WTC11 (cell line): ENCODE results near the gene SMIM12.

ENCODE experiments used
- CREM ChIP-seq: sonication (generic); formaldehyde crosslinking; IDR thresholded peaks from 2 replicates; pipeline ENCODE4 v1.8.1; 2022; ENCODE audit warnings: mild to moderate bottlenecking, missing genetic modification reagents, moderate library complexity
- ELF4 ChIP-seq: sonication (generic); formaldehyde crosslinking; IDR thresholded peaks from 2 replicates; pipeline ENCODE4 v1.8.1; 2022; ENCODE audit warnings: low read depth, mild to moderate bottlenecking, moderate library complexity, missing genetic modification reagents
- MXD4 ChIP-seq: fragments of 250-450 bp; sonication (Bioruptor Pico); IDR thresholded peaks from 2 replicates; pipeline ENCODE4 v1.8.0; 2021; ENCODE audit warnings: mild to moderate bottlenecking, moderate library complexity, borderline replicate concordance
- OVOL2 ChIP-seq: fragments of 250-450 bp; sonication (Bioruptor Pico); IDR thresholded peaks from 2 replicates; pipeline ENCODE4 v1.9.0; 2021; ENCODE audit warnings: mild to moderate bottlenecking, borderline replicate concordance
- ZNF121 ChIP-seq: sonication (generic); formaldehyde crosslinking; IDR thresholded peaks from 2 replicates; pipeline ENCODE4 v1.8.0; 2023; ENCODE audit warnings: missing genetic modification reagents
- ZNF423 ChIP-seq: fragments of 250-450 bp; sonication (Bioruptor Pico); IDR thresholded peaks from 2 replicates; pipeline ENCODE4 v2.1.2; 2022; ENCODE audit warnings: mild to moderate bottlenecking, moderate library complexity
- TF ChIP-seq, protein P1 (sequence below): sonication (generic); formaldehyde crosslinking; IDR thresholded peaks from 2 replicates; pipeline ENCODE4 v1.8.0; 2022; ENCODE audit warnings: mild to moderate bottlenecking, missing genetic modification reagents
- TF ChIP-seq, protein P2 (sequence below): fragments of 200-600 bp; IDR thresholded peaks from 2 replicates; pipeline ENCODE4 v1.8.0; 2022; ENCODE audit warnings: antibody characterized with exemption
- TF ChIP-seq, protein P3 (sequence below): sonication (generic); formaldehyde crosslinking; IDR thresholded peaks from 2 replicates; pipeline ENCODE4 v1.8.0; 2022; ENCODE audit warnings: mild to moderate bottlenecking, missing genetic modification reagents

DNA sequence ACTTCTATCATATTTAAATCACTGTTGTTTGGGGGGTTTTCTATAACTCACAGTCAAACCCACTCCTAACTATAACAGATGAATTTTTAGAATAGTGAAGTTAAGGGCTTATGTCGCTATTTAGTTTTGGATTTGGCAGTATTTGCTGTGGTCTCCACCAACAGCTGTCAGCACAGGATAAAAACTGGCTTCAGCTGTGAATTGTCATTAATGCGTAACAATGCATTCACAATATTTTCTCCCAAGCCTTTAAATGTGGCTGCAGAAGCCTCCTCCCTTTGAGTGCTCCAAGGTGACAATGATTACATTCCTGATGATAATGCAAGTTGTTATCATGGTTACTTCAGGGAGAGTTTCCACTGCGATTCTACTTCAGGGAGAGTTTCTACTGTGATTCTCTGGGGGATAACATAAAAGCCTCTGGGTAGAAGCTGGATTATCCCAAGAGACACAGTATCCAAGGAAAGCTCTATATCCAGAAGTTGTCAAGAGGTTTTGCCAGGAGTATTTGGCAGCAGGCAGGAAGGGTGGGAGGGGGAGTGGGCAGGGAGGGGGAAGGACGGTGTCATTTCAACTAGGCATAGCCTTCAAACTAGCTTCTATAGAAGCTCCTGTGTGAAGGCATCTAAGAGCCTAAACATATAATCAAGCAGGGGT is 14.9 kb upstream of the SMIM12 start:
- TF ChIP-seq, protein P1, sequence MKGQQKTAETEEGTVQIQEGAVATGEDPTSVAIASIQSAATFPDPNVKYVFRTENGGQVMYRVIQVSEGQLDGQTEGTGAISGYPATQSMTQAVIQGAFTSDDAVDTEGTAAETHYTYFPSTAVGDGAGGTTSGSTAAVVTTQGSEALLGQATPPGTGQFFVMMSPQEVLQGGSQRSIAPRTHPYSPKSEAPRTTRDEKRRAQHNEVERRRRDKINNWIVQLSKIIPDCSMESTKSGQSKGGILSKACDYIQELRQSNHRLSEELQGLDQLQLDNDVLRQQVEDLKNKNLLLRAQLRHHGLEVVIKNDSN (CRISPR knock-in tag): no peak
- TF ChIP-seq, protein P2, sequence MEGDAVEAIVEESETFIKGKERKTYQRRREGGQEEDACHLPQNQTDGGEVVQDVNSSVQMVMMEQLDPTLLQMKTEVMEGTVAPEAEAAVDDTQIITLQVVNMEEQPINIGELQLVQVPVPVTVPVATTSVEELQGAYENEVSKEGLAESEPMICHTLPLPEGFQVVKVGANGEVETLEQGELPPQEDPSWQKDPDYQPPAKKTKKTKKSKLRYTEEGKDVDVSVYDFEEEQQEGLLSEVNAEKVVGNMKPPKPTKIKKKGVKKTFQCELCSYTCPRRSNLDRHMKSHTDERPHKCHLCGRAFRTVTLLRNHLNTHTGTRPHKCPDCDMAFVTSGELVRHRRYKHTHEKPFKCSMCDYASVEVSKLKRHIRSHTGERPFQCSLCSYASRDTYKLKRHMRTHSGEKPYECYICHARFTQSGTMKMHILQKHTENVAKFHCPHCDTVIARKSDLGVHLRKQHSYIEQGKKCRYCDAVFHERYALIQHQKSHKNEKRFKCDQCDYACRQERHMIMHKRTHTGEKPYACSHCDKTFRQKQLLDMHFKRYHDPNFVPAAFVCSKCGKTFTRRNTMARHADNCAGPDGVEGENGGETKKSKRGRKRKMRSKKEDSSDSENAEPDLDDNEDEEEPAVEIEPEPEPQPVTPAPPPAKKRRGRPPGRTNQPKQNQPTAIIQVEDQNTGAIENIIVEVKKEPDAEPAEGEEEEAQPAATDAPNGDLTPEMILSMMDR: no peak
- TF ChIP-seq MXD4 (CRISPR knock-in tag) (no peak), OVOL2 (CRISPR knock-in tag) (no peak), ZNF121 (CRISPR knock-in tag) (no peak), CREM (no peak), ELF4 (no peak), ZNF423 (CRISPR knock-in tag) (no peak)
- TF ChIP-seq, protein P3, sequence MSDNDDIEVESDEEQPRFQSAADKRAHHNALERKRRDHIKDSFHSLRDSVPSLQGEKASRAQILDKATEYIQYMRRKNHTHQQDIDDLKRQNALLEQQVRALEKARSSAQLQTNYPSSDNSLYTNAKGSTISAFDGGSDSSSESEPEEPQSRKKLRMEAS (CRISPR knock-in tag): no peak
